ENCODE data around the gene PLPPR1.

Gene PLPPR1

GRCh38 chr9:101128623-101129022 is 100.1 kb downstream of the PLPPR1 start:
- DNase-seq = no peak

GRCh38 chr9:101130054-101130453 is 101.5 kb downstream of the PLPPR1 start:
- no peak for DNase-seq

GRCh38 chr9:101131326-101131725 is 102.8 kb downstream of the PLPPR1 start:
- DNase-seq = no peak

- no peak for DNase-seq
Measured at GRCh38 chr9:101132801-101133200, 104.3 kb downstream of the PLPPR1 start.

- DNase-seq = no peak
Measured at GRCh38 chr9:101138509-101138908, 110.0 kb downstream of the PLPPR1 start.

GRCh38 chr9:101139082-101139481 is 110.6 kb downstream of the PLPPR1 start:
- peak; percentile 82 for DNase-seq

GRCh38 chr9:101140764-101141163 is 112.2 kb downstream of the PLPPR1 start:
- DNase-seq = no peak

- DNase-seq = no peak
Measured at GRCh38 chr9:101146508-101146907, 118.0 kb downstream of the PLPPR1 start.

GRCh38 chr9:101148344-101148743 is 119.8 kb downstream of the PLPPR1 start:
- no peak for DNase-seq

GRCh38 chr9:101158361-101158760 is 129.8 kb downstream of the PLPPR1 start:
- no peak for DNase-seq

GRCh38 chr9:101162231-101162630 is 133.7 kb downstream of the PLPPR1 start:
- DNase-seq = no peak

GRCh38 chr9:101165131-101165530 is 136.6 kb downstream of the PLPPR1 start:
- no peak for DNase-seq

GRCh38 chr9:101167490-101168134 is 139.1 kb downstream of the PLPPR1 start:
- no peak for DNase-seq

GRCh38 chr9:101172616-101173015 is 144.1 kb downstream of the PLPPR1 start:
- no peak for DNase-seq

GRCh38 chr9:101173907-101174306 is 145.4 kb downstream of the PLPPR1 start:
- DNase-seq = no peak

- DNase-seq = no peak
Measured at GRCh38 chr9:101176384-101176783, 147.9 kb downstream of the PLPPR1 start.

- DNase-seq = no peak
Measured at GRCh38 chr9:101184813-101185278, 156.3 kb downstream of the PLPPR1 start.

GRCh38 chr9:101191723-101192122 is 163.2 kb downstream of the PLPPR1 start:
- DNase-seq = no peak

- DNase-seq = no peak
Measured at GRCh38 chr9:101197026-101197425, 168.5 kb downstream of the PLPPR1 start.

- no peak for DNase-seq
Measured at GRCh38 chr9:101200852-101201251, 172.3 kb downstream of the PLPPR1 start.

- DNase-seq = no peak
Measured at GRCh38 chr9:101201630-101202029, 173.1 kb downstream of the PLPPR1 start.

- no peak for DNase-seq
Measured at GRCh38 chr9:101209670-101210069, 181.1 kb downstream of the PLPPR1 start.

GRCh38 chr9:101212661-101213060 is 184.1 kb downstream of the PLPPR1 start:
- DNase-seq = no peak

GRCh38 chr9:101219030-101219429 is 190.5 kb downstream of the PLPPR1 start:
- DNase-seq = no peak

GRCh38 chr9:101220341-101220740 is 191.8 kb downstream of the PLPPR1 start:
- DNase-seq = no peak
